IMR-90 (cell line): ENCODE data around the gene FTO.

ENCODE experiments used
- CTCF ChIP-seq: conservative IDR thresholded peaks from 2 replicates; pipeline ENCODE4 v1.5.1; 2012; ENCODE audit warnings: mild to moderate bottlenecking, low read depth, low read length, improper control_type of control experiment
- FOS ChIP-seq: fragments of 150-350 bp; IDR thresholded peaks from 2 replicates; pipeline ENCODE4 v1.6.1; 2016; ENCODE audit warnings: low read depth, low read length
- POLR2A ChIP-seq: IDR thresholded peaks from 2 replicates; pipeline ENCODE4 v1.6.1; 2012; ENCODE audit warnings: mild to moderate bottlenecking, low read depth, low read length

GRCh38 chr16:54007504-54007903 is 303.5 kb downstream of the FTO start:
- no peak for TF ChIP-seq CTCF
- no peak for TF ChIP-seq FOS
- no peak for TF ChIP-seq POLR2A
